HG03097 (cell line): ENCODE results near the gene FEZF1.
"Not testable (repeated sequence)": the region's sequence is repeated elsewhere in the genome, so short reads cannot be mapped to it uniquely, and the experiment has no call there.

Experiments used
- ATAC-seq: cut with Tn5 transposase; IDR thresholded peaks from one replicate; pipeline ENCODE4 v1.9.1; 2021; ENCODE audit not compliant: unreplicated experiment, low FRiP score

The FEZF1 gene

GRCh38 chr7:122309421-122309820, 4.9 kb upstream of the FEZF1 start:
- ATAC-seq = no peak

- no peak for ATAC-seq
Measured at GRCh38 chr7:122307228-122307621, 2.7 kb upstream of the FEZF1 start.

GRCh38 chr7:122306320-122307227, 2.0 kb upstream of the FEZF1 start:
- no peak for ATAC-seq

- no peak for ATAC-seq
Measured at GRCh38 chr7:122305475-122306319, 1.1 kb upstream of the FEZF1 start.

DNA sequence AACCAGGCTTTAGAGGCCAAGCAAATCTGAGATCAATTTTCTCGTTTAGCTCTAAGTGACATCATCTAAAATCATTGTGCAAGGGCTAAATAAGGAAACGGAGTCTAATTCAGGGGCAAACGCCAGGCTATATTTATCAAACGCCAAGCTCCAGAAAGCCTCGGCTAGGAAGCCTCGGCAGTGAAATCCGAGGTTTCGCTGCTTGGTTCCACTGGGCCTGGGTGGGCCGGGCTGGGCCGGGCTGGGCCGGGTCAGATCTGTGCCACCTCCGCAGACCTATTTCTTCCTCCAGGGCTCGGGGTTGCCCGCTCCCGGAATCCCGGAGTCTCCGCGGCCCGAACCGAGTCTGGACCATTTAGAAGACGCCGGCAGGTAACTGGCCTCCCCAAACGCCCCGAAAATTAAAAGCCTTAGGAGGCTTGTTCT, 459 bp upstream of the FEZF1 start:
- ATAC-seq = no peak

DNA sequence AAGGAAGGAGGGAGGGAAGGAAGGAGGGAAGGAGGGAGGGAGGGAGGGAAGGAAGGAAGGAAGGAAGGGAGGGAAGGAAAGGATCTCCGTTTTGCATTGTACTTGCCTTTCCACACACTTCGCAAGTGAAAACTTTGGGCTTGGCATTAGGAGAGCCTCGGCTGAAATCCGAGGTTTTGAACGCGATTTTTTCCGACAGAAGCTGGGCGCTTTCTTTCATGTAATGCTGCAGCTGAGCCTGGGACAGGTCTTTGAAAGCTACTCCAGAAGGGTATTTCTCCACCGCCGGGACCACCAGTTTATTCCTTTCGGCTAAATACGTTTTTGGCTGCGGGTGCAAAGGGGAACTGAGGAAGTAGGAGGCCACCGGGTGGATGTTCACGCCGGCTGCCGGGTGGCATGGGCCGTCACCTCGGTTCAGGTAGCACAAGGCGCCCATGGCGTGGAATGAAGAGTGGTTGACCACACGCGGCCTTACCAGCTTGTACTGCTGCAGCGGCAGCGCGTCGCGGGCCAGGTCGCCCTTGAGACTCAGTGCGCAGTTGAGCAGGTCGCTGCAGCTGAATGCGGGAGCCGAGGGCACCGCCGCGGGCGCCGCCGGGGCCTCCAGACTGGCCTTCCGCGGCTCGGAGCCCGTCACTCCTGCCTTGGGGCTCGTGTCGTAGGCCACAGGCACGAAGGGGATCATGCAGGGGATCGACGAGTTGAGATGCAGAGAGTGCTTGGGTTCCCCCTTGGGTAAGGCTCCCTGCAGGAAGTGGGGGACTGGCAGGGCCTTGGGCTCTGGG, 825 bp downstream of the FEZF1 start:
- no peak for ATAC-seq

DNA sequence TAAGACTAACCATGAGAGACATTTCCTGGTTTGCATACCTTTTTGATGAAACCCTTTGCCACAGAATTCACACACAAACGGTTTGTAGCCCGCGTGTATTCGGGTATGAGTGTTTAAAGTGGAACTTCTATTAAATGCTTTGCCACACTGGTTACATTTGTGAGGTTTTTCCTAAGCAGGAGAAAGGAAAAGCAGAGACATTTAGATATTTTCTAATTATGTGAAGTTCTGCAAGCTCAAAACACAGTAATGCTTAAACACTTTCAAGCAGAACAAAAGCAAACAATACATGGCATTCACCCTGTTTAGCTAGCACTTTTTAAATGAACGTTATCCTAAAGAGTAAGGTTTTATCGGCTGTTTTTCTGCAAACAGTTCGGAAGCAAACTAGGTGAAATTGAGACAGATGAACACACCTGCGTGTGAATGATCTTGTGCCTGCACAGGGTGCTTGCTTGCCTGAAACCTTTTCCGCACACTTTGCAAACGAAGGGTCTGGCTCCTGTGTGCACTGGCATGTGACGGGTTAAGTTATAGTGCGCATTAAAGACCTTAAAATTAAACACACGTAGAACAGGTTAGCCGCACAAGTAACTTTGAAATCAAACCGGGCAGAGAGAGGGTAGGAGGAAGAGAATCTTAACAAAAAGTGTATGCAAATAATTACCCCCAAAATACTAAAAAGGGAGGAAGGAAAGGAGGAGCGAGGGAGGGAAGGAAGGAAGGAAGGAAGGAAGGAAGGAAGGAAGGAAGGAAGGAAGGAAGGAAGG, 1.6 kb downstream of the FEZF1 start:
- ATAC-seq = no peak

DNA sequence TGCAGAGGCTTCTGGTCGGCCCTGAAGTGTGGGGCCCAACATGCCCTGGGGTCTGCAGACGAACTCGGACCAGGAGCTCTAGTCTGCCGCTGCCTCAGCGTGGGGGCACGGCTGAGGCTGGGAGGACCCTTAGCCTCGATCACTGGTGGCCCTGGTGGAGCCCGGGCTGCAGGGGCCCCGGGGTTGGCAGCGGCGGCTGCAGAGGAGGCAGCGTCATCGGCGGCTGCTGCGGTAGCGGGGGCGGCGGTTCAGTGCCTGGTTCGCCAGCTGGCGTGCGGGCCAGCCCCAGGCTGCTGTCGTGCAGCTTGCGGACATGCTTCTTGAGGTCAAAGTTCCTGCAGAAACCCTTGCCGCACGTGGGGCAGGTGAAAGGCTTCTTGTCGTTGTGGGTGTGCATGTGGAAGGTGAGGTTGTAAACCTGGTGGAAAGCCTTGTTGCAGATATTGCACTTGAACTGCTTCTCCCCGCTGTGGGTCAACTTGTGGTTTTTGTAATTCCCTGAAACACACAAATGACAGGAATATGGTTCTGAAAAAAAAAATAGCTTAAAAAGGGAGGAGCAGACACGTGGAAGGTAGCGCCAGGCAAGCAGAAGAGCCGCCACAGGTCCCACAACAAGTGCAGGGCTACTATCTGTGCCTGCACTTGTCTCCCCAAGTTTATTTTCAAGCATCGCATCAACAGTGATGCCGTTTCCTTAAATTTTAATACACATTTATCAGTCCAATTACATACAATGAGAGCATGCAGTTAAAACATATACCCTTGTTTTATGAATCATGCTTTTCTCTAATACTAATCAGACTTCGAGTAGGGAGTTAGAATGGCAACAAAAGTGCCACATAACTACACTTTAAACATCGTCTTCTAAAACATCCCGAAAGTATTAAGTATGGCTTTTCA, 2.4 kb downstream of the FEZF1 start:
- no peak for ATAC-seq

DNA sequence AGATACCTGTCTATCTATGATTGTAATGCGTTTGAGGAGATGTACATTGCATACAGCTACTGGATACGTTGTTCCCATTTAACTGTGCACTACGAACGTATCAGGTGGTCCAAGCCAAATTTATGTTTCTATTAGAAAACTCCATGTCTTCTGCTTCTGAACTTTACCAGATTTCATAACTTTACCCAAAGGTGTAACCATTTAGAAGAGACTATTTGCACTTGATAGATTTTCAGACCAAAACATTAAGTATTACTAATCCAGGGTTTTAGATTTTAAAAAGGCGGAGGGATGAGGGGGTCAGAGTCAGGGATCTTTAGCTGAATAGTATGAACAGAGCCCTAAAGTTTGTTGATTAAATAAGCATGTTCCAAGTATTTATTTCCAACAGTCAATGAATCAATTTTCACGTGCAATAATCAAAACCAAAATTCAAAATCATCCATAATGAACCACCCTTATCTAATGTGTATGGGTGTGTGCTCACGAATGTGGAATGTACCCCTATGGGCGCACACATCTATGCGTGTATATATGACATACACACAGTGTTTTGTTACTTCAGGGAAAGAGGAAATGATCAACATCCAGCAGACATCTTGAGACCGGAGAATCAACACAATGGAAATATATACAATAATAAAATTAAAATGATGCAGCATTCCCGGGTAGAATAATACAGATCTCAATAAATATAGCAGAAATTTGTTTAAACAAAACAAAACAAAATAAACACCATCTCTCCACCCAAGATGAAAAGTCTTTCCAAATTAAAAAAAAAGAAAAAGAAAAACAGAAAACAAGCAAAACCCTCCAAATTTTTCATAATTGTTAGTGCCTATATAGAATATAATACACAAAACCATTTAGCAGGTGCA, 3.4 kb downstream of the FEZF1 start:
- no peak for ATAC-seq

DNA sequence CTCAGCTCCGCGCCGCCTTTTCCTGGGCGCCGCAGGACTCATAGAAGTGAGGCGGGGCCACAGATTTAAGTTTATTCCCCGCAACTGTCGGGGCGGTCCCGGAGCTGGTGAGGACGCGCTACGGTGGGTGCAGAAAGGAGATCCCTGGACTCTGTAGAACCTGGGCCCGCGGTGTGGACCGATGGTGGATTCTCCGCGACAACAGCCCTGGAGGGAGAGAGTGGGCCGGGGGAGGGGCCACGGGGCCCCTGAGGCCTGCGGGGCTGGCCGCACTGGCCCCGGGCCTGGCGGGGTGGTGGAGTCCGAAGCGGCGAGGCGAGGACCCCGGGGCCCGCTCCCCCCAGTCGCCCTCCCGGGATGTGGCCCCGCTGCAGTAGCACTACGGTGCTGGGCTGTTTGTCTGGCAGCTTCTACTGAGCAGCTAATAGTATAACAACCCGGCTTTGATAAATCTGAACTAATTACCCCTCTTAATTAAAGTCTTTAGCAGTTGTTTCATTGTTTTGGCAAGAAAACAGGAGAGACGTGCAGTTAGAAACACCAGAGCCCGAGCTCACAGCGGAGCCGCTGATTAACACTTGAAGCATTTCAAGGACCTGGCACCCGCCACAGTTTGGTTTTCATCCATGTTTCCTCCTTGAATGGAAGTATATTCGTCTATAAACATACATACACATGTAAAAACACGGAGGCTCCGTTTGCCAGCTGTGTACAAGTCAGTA, 4.2 kb downstream of the FEZF1 start:
- ATAC-seq = no peak

- no peak for ATAC-seq
Measured at GRCh38 chr7:122299624-122300210, 4.8 kb downstream of the FEZF1 start.

DNA sequence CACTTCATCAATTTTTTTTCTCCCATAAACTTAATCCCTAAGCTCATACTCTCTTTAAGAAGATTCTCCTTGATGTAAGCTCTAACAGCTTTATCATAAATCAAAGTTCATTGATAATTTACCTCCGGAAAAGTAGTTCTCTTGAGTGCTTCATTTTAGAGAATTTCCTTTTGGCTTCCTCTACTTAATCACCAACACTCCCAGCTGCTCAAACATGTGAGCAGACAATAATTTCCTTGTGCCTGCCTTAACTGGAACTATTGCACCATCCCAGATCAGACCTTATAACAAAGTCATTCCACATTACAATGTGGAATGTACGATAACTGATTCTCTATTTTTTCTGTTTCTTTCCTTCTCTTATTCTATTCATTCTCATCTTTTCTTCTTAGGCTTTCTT, 5.9 kb downstream of the FEZF1 start:
- ATAC-seq = no peak

DNA sequence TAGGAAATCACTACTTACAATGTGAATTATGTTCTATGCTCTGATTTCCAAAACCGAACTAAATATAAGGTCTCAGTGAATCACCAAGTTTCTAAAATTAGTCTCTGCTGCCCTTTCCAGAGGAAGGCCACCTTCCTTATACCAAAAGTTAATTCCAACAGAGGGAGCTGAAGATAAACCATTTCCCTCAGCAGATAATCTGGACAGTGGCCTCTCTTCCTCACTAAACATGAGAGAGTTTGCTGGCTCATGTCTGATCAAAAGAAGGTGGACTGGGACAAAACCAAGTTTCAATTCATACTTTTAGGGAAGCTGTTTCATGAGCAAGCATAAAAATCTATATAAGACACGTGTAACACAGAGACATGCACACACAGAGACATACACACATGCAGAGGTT, 6.4 kb downstream of the FEZF1 start:
- ATAC-seq = no peak

DNA sequence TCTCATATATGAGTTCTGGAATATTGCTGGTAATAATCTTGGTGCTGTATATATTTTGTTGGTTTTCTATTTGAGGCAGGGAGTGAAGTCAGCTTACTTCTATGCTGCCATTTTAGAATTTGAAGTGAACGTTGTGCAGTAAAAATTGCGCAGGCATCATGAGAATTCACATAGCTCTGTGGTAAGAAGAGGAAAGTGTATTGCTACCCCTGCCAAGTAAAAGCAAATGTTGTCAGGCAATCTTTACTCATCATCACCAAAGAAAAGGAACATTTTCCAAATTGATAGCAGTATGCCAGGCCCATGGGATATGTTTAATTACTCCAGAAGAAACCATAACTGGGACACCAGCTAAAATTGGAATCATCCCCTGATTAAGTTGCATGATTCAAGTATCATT, 13.4 kb downstream of the FEZF1 start:
- ATAC-seq = no peak

- no peak for ATAC-seq
Measured at GRCh38 chr7:122290476-122290875, 14.1 kb downstream of the FEZF1 start.

DNA sequence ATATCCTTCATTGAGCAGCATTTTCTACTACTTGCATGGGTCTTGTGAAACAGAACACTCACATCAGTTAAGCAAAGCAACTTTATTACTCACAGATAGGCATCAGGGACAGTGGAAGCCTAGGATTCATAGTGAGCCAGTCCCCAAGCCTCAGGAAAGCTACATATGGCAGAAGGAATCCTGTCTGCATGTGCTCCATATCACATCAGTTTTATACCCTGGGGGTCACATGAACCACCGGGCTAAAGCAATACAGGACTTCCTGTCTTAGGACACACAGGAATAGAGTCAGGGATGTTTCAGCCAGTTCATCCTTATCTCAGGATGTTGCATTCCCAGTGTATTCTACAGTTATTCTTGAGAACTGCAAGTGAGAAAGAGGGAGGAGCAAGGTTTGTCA, 15.1 kb downstream of the FEZF1 start:
- ATAC-seq = no peak

- not testable (repeated sequence) for ATAC-seq
Measured at GRCh38 chr7:122284608-122285007, 19.9 kb downstream of the FEZF1 start.
